NCI-H2107 (cell line): ENCODE measurements around the gene INHBE.

ENCODE experiments used
- DNase-seq: peaks from one replicate; lab custom pipeline; 2025; lab: John Stamatoyannopoulos, UW

INHBE gene

DNA sequence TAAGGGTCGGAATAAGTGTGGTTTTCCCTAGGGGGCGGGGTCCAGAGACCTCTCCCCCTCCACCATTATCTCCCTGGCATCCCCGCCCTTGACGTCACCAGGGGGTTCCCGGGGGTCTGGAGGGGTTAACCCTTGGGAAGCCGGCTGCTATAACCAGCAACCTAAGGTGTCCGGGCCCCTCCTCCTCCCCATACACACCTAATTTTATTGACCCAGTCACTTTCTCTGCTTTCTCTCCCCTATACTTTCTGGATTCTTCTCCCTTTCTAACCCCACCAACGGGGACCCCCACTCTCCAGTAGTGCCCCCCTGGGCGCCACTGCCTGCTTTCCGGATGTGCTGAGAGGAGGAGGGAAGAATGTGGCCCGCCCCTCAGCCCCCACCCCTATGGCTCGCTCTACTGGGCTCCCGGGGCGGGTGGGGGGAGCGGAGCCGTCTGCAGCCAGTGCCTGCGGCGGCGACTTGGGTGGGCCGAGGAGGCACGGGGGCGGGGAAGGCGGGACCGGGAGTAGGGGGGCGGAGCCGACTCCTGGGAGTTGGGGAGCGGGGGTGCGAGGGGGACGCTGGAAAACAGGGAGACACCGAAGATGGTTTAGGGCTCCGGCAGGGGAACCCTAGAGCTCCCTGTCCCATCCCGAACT, 6.3 kb downstream of the INHBE start:
- DNase-seq: no peak

DNA sequence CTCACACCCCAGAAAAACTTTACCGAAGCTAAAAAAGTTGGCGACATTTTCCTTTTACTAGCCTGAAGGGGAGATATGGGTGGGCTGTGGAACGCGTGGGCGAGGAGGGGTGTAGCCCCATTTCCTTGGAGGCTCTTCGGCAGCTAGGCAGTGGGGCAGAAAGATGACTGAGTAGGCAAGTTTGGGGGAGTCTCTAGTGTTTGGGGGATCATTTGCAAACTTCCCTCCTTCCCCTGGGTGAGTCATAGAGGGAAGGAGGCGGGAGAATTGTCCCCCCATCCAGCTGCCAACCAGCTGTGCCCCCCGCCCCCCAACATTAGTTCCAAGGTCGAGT, 6.8 kb downstream of the INHBE start:
- DNase-seq: no peak

DNA sequence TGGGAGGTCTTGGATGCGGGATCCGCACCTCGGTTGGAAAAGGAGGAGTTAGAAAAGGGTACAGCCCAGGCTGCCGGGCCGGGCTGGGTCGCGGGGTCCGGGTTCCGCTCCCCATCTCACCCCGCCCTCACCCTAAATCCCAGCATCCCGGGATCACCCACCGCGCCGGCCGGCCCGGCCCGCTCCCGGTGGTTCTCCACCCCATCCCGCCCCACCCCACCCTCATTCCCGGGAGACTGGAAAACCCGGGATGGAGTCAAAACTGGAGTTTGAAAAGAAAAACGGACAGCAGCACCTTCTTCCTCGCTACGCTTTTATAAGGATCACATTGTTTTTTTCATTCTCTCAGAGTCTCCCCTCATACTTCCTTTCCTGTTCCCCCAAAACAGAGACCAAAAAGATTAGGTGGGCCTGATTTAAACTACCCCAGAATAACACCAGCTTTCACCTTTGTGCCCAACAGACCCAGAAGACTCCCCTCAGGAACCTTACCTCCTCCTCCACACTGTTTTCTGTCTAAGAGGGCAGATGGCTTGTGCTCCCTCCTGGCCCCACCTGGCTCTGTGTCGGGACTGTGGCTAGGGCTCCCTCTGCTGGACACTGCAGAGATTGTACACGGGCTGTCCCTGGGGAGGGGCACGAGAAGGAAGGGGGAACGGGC, 7.3 kb downstream of the INHBE start:
- DNase-seq: peak; percentile 91

DNA sequence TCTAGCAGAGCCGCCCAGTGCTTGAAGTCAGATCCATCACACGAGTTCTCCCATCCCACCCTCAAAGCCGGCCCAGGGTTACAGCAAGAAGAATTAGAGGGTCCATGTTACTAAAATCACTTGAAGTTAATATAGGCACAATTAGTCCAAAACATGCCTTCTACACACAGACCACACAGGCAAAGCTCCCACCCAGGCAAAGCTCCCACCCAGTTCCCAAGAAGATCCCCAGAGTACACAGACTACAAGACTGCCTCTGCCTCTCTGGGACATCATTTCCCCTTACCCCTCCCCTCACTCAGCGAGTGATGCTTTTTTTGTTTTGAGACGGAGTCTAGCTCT, 7.8 kb downstream of the INHBE start:
- DNase-seq: no peak

DNA sequence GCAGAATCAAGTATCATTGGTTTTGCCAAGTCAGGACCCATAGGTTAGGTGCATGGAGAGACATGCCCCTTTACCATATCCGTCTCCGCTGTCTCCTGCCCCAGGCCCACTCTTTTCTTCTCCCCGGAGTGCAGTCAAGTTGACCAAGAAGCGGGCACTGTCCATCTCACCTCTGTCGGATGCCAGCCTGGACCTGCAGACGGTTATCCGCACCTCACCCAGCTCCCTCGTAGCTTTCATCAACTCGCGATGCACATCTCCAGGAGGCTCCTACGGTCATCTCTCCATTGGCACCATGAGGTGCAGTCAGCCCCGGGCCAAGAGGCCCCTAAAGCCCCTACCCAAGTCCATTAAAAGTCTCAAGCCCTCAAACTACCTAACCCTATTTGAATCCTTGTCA, 9.5 kb downstream of the INHBE start:
- no peak for DNase-seq

DNA sequence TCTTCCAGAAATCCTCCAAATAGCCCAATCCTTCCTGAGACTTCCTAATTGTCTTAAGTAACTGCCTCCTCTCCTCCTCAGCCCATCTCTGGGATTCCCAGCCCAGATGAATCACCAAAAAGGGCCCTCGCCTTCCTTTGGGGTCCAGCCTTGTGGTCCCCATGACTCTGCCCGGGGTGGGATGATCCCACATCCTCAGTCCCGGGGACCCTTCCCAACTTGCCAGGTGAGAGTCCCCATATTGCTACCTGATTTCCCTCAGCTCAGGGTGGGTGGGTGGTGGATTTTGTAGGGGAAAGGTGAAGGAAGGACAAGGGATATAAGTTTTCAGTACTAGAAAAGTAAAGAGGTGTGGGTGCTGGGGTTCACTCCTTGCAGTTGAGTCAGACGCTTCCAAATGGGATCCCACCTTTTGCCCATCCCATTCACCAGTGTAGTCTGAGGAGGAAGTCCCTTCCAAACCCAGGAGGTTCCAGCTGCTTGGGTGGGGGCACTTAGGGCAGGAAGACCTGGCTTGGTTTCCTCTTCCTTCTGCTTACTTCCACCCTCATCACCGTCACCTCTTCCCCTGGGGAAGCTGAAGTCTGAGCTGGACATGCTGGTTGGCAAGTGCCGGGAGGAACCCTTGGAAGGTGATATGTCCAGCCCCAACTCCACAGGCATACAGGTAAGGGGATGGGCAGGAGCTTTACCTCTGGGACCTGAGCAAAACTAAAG, 10.1 kb downstream of the INHBE start:
- DNase-seq: no peak

DNA sequence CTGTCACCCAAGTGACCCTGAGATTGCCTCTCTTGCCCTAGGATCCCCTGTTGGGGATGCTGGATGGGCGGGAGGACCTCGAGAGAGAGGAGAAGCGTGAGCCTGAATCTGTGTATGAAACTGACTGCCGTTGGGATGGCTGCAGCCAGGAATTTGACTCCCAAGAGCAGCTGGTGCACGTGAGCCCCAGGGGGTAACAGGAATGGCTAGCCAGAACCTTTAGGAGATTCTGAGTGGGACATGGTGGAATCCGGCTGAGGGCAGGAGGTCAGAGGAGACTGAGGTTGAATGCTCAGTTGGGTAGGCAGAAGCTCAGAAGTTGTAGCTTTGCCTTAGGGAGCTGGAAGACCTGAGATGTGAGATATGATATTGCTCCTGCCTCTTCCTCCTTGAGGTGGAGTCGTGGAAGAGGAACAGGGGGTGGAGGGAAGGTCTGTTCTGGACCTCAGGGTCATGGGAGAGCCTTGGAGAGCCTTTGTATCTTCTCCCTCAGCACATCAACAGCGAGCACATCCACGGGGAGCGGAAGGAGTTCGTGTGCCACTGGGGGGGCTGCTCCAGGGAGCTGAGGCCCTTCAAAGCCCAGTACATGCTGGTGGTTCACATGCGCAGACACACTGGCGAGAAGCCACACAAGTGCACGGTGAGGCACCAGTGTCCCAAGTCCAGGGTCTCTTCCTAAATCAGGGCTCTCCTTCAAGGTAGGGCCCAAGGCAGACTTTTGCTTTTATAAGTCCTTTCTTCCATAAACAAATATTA, 10.8 kb downstream of the INHBE start:
- no peak for DNase-seq

DNA sequence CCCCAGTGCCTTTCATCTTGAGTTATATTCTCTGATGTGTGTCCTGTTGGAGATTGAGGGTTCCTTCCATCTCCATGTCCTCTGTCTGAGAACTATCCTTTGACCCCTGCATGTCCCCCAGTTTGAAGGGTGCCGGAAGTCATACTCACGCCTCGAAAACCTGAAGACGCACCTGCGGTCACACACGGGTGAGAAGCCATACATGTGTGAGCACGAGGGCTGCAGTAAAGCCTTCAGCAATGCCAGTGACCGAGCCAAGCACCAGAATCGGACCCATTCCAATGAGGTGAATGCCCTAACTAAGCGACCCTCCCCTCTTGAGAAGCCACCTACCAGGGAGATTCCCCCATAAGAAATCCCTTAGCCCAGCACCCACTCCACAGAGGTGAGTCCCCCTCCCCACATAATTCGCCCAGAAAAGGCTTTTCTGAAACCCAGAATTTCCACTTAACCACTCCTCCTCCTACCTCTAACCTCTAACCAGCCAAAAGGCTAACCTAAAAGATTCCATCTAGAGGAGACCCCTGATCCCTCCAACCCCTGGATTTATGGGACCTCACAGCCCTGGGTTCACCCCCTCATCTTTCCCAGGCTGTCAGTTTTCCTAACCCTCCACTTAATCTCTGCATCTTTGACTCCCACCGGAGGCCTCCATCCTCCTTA, 12.2 kb downstream of the INHBE start:
- no peak for DNase-seq

DNA sequence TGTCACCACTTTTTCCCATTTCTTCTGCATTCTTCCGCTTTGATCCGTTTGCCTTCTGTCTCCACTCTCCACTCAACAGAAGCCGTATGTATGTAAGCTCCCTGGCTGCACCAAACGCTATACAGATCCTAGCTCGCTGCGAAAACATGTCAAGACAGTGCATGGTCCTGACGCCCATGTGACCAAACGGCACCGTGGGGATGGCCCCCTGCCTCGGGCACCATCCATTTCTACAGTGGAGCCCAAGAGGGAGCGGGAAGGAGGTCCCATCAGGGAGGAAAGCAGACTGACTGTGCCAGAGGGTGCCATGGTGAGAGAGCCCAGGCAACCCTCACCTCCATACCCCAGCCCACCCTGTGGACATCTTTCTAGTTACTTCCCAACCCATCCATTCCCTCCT, 12.8 kb downstream of the INHBE start:
- DNase-seq: no peak

DNA sequence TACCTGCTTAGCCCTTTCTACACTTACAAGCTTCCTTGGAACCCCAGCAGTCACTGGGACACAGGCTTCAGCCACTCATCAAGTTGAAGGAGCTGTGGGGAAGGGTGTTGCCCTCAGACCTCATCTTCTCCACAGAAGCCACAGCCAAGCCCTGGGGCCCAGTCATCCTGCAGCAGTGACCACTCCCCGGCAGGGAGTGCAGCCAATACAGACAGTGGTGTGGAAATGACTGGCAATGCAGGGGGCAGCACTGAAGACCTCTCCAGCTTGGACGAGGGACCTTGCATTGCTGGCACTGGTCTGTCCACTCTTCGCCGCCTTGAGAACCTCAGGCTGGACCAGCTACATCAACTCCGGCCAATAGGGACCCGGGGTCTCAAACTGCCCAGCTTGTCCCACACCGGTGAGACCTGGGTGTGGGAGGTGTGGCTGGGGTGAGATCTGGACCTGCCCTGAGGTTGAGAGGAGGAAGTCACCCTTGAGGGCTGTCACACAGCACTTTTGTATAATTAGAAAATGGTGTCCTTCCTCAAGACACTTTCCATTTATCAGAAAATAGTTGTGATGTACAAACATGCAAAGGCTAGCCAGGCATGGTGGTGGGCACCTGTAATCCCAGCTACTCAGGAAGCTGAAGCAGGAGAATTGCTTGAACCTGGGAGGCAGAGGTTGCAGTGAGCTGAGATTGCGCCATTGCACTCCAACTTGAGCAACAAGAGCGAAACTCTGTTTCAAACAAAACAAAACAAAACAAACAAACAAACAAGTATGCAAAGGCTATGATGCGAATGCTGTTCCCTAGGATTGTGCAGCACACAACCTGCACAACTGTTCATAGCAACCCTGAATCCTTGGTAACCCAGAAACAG, 14.4 kb downstream of the INHBE start:
- no peak for DNase-seq

DNA sequence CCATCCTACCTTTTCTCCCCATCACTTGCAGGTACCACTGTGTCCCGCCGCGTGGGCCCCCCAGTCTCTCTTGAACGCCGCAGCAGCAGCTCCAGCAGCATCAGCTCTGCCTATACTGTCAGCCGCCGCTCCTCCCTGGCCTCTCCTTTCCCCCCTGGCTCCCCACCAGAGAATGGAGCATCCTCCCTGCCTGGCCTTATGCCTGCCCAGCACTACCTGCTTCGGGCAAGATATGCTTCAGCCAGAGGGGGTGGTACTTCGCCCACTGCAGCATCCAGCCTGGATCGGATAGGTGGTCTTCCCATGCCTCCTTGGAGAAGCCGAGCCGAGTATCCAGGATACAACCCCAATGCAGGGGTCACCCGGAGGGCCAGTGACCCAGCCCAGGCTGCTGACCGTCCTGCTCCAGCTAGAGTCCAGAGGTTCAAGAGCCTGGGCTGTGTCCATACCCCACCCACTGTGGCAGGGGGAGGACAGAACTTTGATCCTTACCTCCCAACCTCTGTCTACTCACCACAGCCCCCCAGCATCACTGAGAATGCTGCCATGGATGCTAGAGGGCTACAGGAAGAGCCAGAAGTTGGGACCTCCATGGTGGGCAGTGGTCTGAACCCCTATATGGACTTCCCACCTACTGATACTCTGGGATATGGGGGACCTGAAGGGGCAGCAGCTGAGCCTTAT, 15.3 kb downstream of the INHBE start:
- DNase-seq: no peak

DNA sequence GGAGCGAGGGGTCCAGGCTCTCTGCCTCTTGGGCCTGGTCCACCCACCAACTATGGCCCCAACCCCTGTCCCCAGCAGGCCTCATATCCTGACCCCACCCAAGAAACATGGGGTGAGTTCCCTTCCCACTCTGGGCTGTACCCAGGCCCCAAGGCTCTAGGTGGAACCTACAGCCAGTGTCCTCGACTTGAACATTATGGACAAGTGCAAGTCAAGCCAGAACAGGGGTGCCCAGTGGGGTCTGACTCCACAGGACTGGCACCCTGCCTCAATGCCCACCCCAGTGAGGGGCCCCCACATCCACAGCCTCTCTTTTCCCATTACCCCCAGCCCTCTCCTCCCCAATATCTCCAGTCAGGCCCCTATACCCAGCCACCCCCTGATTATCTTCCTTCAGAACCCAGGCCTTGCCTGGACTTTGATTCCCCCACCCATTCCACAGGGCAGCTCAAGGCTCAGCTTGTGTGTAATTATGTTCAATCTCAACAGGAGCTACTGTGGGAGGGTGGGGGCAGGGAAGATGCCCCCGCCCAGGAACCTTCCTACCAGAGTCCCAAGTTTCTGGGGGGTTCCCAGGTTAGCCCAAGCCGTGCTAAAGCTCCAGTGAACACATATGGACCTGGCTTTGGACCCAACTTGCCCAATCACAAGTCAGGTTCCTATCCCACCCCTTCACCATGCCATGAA, 16.0 kb downstream of the INHBE start:
- DNase-seq: no peak

DNA sequence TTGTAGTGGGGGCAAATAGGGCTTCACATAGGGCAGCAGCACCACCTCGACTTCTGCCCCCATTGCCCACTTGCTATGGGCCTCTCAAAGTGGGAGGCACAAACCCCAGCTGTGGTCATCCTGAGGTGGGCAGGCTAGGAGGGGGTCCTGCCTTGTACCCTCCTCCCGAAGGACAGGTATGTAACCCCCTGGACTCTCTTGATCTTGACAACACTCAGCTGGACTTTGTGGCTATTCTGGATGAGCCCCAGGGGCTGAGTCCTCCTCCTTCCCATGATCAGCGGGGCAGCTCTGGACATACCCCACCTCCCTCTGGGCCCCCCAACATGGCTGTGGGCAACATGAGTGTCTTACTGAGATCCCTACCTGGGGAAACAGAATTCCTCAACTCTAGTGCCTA, 16.6 kb downstream of the INHBE start:
- no peak for DNase-seq

DNA sequence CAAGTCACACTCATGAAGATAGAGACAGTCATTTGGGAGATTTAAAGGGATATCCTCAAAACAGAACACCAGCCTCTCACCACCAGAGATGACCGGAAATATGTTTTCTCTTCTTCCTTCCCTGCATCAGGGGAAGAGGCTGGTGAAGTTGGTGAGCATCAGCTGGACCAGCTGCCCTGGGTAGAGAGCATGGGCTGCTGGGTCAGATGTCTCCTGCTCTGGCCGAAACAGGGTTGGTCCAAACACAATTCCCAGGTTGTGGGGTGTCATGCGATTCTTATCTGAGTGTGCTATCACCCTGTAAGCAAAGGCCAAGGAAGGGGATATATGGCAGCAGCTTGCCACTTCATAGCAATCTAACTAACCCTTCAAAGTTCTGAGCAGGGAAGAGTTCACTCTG, 17.3 kb downstream of the INHBE start:
- DNase-seq: no peak

DNA sequence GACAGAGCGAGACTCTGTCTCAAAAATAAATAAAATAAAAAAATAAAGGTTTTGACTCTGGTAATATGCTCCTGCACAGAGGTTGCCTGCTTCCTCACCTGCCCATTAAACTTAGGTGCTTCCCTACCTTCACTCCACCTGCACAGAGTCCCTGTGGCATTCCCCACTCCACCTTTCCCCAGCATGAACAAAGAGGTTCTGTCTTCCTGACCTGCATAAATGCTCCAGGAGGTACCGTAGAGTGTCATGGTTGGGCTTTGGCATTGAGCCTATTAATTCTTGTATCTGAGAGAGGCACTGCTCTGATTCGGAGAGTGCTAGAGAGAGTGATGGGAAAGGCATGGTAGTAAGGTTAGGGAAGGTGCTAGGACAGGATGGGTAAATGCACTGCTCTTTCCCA, 18.3 kb downstream of the INHBE start:
- no peak for DNase-seq

DNA sequence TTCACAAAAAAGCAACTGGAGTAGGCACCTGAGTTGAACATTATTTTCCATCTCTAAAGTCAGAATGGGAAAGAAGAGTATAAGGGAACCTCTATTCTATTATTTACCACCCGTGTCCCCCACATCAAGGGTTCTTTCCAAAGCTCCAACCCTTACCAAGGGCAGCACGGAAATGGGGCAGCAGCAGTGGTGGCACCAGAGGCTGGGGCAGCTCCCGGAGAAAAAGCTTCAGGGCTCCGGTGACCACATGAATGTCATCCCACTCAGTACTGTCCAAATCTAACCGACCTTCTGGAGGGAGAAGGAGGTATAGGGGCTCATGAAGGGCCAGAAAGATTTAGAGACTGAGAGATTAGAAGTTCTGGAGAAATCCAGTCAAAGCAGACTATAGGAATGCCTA, 18.8 kb downstream of the INHBE start:
- DNase-seq: no peak

DNA sequence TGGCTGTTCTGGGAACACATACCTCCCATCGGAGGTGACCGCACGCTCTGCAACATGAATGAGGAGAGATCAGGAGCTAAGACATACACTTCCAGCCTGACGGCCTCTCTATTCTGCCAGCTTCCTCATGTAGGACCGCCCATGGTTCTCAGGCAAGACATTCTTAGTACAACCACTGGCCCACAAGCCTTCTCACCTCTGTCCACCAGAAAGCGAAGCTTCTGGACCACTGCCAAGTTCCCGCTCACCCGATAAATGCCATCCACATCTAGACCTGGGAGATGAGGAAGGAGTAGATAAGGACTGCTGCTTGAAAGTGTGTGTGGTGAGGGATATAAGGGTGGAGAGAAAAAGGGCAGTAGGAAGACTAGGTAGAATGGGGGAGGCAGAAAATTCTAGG, 19.3 kb downstream of the INHBE start:
- DNase-seq: no peak

DNA sequence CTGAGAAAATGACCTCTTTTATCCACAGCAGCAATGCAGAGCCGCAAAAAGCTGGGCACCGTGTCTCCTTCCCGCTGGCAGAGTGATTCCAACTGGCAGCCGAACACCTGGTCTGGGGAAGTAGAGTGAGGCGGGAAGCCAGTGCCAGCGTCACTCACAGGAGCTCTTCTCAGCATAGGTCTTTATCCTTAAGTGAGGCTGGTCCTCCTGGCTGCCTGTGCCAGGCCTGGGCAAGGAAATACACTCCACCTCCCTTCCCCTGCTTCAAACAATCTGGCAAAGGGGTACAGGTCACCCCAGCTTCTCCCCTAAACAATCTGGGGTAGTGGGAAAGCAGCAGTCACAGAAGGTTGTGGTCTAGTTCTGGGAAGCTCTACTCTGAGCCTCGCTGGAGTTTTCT, 19.8 kb downstream of the INHBE start:
- peak; percentile 46 for DNase-seq

DNA sequence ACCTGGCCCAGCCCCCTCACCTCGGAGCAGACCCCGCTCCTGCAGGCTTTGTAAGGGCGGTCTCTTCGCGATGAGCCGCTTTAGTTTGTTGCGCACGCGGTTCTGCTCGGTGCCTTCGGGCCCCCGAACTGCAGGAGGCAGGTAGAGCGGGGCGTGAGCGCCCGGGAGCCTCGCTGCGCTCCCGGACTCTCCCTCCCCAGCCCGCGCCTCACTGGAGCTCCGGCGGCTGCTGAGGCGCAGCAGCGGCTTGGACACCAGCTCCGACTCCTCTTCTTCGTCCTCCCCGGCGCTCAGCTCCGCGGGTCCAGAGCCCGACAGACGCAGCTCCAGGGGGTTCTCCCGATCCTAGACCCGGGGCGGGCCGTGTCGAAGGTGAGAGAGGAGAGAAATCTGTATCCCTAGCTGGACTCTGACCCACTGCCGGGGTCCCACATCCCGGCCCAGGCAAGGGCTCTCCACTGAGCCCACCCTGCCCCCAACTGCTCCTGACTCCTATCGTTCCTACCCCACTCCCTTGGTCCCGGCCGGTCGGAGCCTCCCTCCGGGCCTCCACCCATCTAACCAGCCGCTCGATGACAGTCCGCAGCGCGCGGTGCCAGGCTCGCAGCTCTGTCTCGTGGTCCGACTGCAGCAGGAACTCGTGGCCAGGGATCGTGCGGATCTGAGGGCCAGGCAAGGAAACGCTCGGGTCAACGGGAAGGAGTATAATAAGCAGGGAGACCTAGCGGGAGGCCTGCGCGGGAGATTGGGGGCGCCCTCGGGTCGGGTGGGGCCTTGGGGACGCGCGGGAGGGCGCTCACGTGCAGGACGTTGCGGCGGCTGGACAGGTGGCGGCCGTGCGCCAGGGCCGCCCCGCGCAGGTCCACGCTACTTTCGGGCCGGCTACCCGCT, 20.4 kb downstream of the INHBE start:
- no peak for DNase-seq
